ENCODE results near the gene TACC2.
"Not testable (repeated sequence)": the region's sequence is repeated elsewhere in the genome, so short reads cannot be mapped to it uniquely, and the experiment has no call there.

- TF ChIP-seq, protein P1, sequence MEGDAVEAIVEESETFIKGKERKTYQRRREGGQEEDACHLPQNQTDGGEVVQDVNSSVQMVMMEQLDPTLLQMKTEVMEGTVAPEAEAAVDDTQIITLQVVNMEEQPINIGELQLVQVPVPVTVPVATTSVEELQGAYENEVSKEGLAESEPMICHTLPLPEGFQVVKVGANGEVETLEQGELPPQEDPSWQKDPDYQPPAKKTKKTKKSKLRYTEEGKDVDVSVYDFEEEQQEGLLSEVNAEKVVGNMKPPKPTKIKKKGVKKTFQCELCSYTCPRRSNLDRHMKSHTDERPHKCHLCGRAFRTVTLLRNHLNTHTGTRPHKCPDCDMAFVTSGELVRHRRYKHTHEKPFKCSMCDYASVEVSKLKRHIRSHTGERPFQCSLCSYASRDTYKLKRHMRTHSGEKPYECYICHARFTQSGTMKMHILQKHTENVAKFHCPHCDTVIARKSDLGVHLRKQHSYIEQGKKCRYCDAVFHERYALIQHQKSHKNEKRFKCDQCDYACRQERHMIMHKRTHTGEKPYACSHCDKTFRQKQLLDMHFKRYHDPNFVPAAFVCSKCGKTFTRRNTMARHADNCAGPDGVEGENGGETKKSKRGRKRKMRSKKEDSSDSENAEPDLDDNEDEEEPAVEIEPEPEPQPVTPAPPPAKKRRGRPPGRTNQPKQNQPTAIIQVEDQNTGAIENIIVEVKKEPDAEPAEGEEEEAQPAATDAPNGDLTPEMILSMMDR (IDR thresholded peaks at IDR 0.05): not testable (repeated sequence)
- not testable (repeated sequence) for TF ChIP-seq POLR2A (IDR thresholded peaks at IDR 0.05)
Measured at GRCh38 chr10:122066337-122066939, 77.5 kb downstream of the TACC2 start.
